NCI-H526 (cell line): Measurements from ENCODE around the gene DPP10.
"Not testable (repeated sequence)": the region's sequence is repeated elsewhere in the genome, so short reads cannot be mapped to it uniquely, and the experiment has no call there.

Source experiments
- DNase-seq, 2 experiments: peaks; one replicate each; lab custom pipeline; 2025; lab: John Stamatoyannopoulos, UW

Gene DPP10

GRCh38 chr2:115440746-115441145 lies 998.3 kb downstream of the DPP10 start:
- DNase-seq = not testable (repeated sequence)

GRCh38 chr2:115443539-115444185 lies 1001.2 kb downstream of the DPP10 start:
- no peak for DNase-seq

- DNase-seq = no peak
Measured at GRCh38 chr2:115460008-115460407, 1017.6 kb downstream of the DPP10 start.

- no peak for DNase-seq
Measured at GRCh38 chr2:115480741-115481140, 1038.3 kb downstream of the DPP10 start.

- no peak for DNase-seq
Measured at GRCh38 chr2:115481842-115482241, 1039.4 kb downstream of the DPP10 start.

GRCh38 chr2:115483666-115484065 lies 1041.2 kb downstream of the DPP10 start:
- no peak for DNase-seq

- no peak for DNase-seq
Measured at GRCh38 chr2:115484486-115484885, 1042.0 kb downstream of the DPP10 start.

GRCh38 chr2:115484983-115485382 lies 1042.5 kb downstream of the DPP10 start:
- DNase-seq = no peak

GRCh38 chr2:115491186-115491793 lies 1048.8 kb downstream of the DPP10 start:
- no peak for DNase-seq

GRCh38 chr2:115505331-115505730 lies 1062.9 kb downstream of the DPP10 start:
- no peak for DNase-seq

- no peak for DNase-seq
Measured at GRCh38 chr2:115520727-115521126, 1078.3 kb downstream of the DPP10 start.

- DNase-seq = no peak
Measured at GRCh38 chr2:115524452-115524851, 1082.0 kb downstream of the DPP10 start.

GRCh38 chr2:115529627-115530026 lies 1087.2 kb downstream of the DPP10 start:
- no peak for DNase-seq

GRCh38 chr2:115533081-115533480 lies 1090.6 kb downstream of the DPP10 start:
- no peak for DNase-seq

GRCh38 chr2:115541814-115542213 lies 1099.4 kb downstream of the DPP10 start:
- DNase-seq = no peak

GRCh38 chr2:115542331-115542730 lies 1099.9 kb downstream of the DPP10 start:
- no peak for DNase-seq

GRCh38 chr2:115543024-115543423 lies 1100.6 kb downstream of the DPP10 start:
- DNase-seq = no peak

GRCh38 chr2:115543461-115543860 lies 1101.0 kb downstream of the DPP10 start:
- no peak for DNase-seq

GRCh38 chr2:115549611-115550130 lies 1107.2 kb downstream of the DPP10 start:
- no peak for DNase-seq

- DNase-seq = no peak
Measured at GRCh38 chr2:115552726-115553125, 1110.3 kb downstream of the DPP10 start.

GRCh38 chr2:115554153-115554552 lies 1111.7 kb downstream of the DPP10 start:
- no peak for DNase-seq

GRCh38 chr2:115558725-115559124 lies 1116.3 kb downstream of the DPP10 start:
- no peak for DNase-seq

GRCh38 chr2:115560666-115561065 lies 1118.2 kb downstream of the DPP10 start:
- no peak for DNase-seq

GRCh38 chr2:115568643-115569042 lies 1126.2 kb downstream of the DPP10 start:
- DNase-seq = no peak
